GM12891 (cell line): ENCODE data around the gene TMEM109.

Experiments used
- POLR2AphosphoS5 ChIP-seq: IDR thresholded peaks from 2 replicates; pipeline ENCODE4 v1.6.1; 2011; ENCODE audit warnings: low read depth, low read length, control low read depth
- POU2F2 ChIP-seq: IDR thresholded peaks from 2 replicates; pipeline ENCODE4 v1.6.1; 2011; ENCODE audit warnings: low read depth, mild to moderate bottlenecking, control low read depth, low read length, moderate library complexity

- TF ChIP-seq POLR2AphosphoS5: no peak
- no peak for TF ChIP-seq POU2F2
Observed at GRCh38 chr11:60955571-60955970, 41.6 kb downstream of the TMEM109 start.
